ENCODE measurements around the gene GSTA4. TPM values are rescaled to one million over a fixed set of nuclear protein-coding genes. Genes with fewer than 3 reads are reported as not detected.

The GSTA4 gene
- polyA plus RNA-seq, 1 donor (not counting 4 experiments of a cell fraction or from before 2014, with no cell fraction given), result 40.2 TPM

GRCh38 chr6:53014063-53014462 is 19.0 kb upstream of the GSTA4 start:
- no peak overlapping the region for H3K27ac ChIP-seq (ENCODE audit: control insufficient read depth, insufficient read depth, low read length)
- no peaks in the 10 kb centered on the region for H3K9me1 ChIP-seq (ENCODE audit: control insufficient read depth, extremely low read depth, insufficient read depth, low read length)
- no peak overlapping the region for H2AFZ ChIP-seq (ENCODE audit: control insufficient read depth, low read length)
- H3K9ac ChIP-seq (ENCODE audit: control insufficient read depth, extremely low read depth, insufficient read depth, low read length), result no peak overlapping the region
- H3K79me2 ChIP-seq (ENCODE audit: control insufficient read depth, insufficient read depth, low read length), result no peaks in the 10 kb centered on the region
- H3K27me3 ChIP-seq (ENCODE audit: control insufficient read depth, extremely low read depth, insufficient read depth, low read length), result no peaks in the 10 kb centered on the region
- H3K4me3 ChIP-seq (ENCODE audit: control insufficient read depth in 2 of 3, extremely low read depth in 1 of 3, insufficient read depth in 2 of 3, low read depth in 1 of 3, low read length in 3 of 3), result no peak overlapping the region
- H3K36me3 ChIP-seq (ENCODE audit: control insufficient read depth in 2 of 2, extremely low read depth in 1 of 2, insufficient read depth in 2 of 2, low read length in 2 of 2), result peaks cover 2 to 5% of the 10 kb centered on the region in 2 experiments
- no peaks in the 10 kb centered on the region for H3K9me3 ChIP-seq (ENCODE audit: control insufficient read depth, low read depth, low read length)
- dilution Hi-C loops (cut with MboI; ENCODE audit: extremely low pct_ligation_motif_present, low sequenced_read_pairs), result no loop called here
- H3K4me2 ChIP-seq (ENCODE audit: control insufficient read depth, extremely low read depth, insufficient read depth, low read depth, low read length), result no peak overlapping the region
- DNase-seq (ENCODE audit: low read depth, low spot score) (no peak), FAIRE-seq (no peak)
- no peaks in the 10 kb centered on the region for H4K20me1 ChIP-seq (ENCODE audit: control insufficient read depth, extremely low read depth, insufficient read depth, low read length)
- TF ChIP-seq EZH2 (IDR thresholded peaks at IDR 0.05; ENCODE audit: low read length), result no peak
- no peak for TF ChIP-seq CTCF (optimal IDR thresholded peaks at IDR 0.05 in 1 of 3, IDR thresholded peaks at IDR 0.05 in 1 of 3, conservative IDR thresholded peaks at IDR 0.05 in 1 of 3; ENCODE audit: extremely low read depth in 1 of 3, insufficient read depth in 2 of 3, low read length in 3 of 3)
- H3K4me1 ChIP-seq (ENCODE audit: control insufficient read depth, extremely low read depth, insufficient read depth, low read length), result no peaks in the 10 kb centered on the region

- no peak overlapping the region for H2AFZ ChIP-seq (ENCODE audit: control insufficient read depth, low read length)
- DNase-seq (ENCODE audit: low read depth, low spot score) (no peak), FAIRE-seq (no peak)
- H3K4me3 ChIP-seq (ENCODE audit: control insufficient read depth in 2 of 3, extremely low read depth in 1 of 3, insufficient read depth in 2 of 3, low read depth in 1 of 3, low read length in 3 of 3), result no peak overlapping the region
- no peaks in the 10 kb centered on the region for H3K27me3 ChIP-seq (ENCODE audit: control insufficient read depth, extremely low read depth, insufficient read depth, low read length)
- H3K36me3 ChIP-seq (ENCODE audit: control insufficient read depth in 2 of 2, extremely low read depth in 1 of 2, insufficient read depth in 2 of 2, low read length in 2 of 2), result peaks cover 0 to 5% of the 10 kb centered on the region in 2 experiments
- no peak overlapping the region for H3K27ac ChIP-seq (ENCODE audit: control insufficient read depth, insufficient read depth, low read length)
- no peak overlapping the region for H3K4me2 ChIP-seq (ENCODE audit: control insufficient read depth, extremely low read depth, insufficient read depth, low read depth, low read length)
- no peaks in the 10 kb centered on the region for H3K9me3 ChIP-seq (ENCODE audit: control insufficient read depth, low read depth, low read length)
- dilution Hi-C loops (cut with MboI; ENCODE audit: extremely low pct_ligation_motif_present, low sequenced_read_pairs), result no loop called here
- no peaks in the 10 kb centered on the region for H3K9me1 ChIP-seq (ENCODE audit: control insufficient read depth, extremely low read depth, insufficient read depth, low read length)
- H3K4me1 ChIP-seq (ENCODE audit: control insufficient read depth, extremely low read depth, insufficient read depth, low read length), result no peaks in the 10 kb centered on the region
- H3K9ac ChIP-seq (ENCODE audit: control insufficient read depth, extremely low read depth, insufficient read depth, low read length), result no peak overlapping the region
- no peak for TF ChIP-seq EZH2 (IDR thresholded peaks at IDR 0.05; ENCODE audit: low read length)
- TF ChIP-seq CTCF (optimal IDR thresholded peaks at IDR 0.05 in 1 of 3, IDR thresholded peaks at IDR 0.05 in 1 of 3, conservative IDR thresholded peaks at IDR 0.05 in 1 of 3; ENCODE audit: extremely low read depth in 1 of 3, insufficient read depth in 2 of 3, low read length in 3 of 3), result no peak
- no peaks in the 10 kb centered on the region for H4K20me1 ChIP-seq (ENCODE audit: control insufficient read depth, extremely low read depth, insufficient read depth, low read length)
- H3K79me2 ChIP-seq (ENCODE audit: control insufficient read depth, insufficient read depth, low read length), result no peaks in the 10 kb centered on the region
These were observed 16.9 kb upstream of the GSTA4 start for GRCh38 chr6:53011979-53012378.

All from keratinocyte (primary cell).